Measurements from ENCODE around the gene SGTA. TPM values are rescaled to one million over a fixed set of nuclear protein-coding genes. Genes with fewer than 3 reads are reported as not detected.

SGTA gene
- total and polyA plus RNA-seq, 4 donors = 16.7 to 38.4 (median 21.0) TPM

DNA sequence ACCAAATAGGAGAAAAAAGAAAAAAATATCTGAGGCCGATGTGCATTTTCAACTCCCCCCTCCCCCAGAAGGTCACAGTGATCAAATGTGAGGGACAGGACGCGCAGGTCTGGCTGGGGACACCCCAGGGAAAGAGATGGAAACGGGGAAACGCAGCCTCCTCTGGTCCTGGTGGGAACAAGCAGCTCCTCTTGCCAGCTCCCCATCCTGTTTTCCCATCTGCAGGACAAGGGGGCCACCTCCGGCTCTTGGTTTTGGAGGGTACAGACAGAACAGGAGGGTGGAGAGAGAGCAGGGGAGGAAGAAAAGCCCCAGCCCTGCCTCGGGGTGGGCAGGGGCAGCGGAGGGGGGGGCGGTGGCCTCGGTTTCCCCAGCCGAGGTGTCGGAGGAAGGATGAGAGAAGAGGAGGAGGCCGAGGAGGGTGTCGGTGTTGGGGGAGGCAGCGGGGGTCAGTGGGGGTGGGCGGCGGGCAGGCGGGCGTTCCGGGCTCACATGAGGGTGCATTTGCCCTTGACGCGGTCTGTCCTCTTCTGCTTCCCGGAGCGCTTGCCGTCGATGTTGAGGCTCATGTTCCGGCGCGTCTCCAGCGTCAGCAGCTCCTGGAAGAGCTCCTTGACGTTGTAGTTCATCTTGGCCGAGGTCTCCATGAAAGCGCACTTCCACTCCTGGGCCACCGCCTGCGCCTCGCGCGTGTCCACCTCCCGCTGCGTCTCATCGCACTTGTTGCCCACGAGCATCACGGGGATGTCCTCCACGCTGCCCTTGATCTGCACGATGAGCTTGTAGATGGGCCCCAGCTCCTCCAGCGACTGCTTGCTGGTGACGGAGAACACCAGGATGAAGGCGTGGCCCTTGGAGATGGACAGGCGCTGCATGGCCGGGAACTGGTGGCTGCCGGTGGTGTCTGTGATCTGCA, 66.1 kb downstream of the SGTA start:
- Histone ChIP-seq H3K27ac (ENCODE audit: low read depth in 1 of 2, low read length in 2 of 2) (no peak overlapping the region), H3K9ac (ENCODE audit: low read depth in 1 of 2, low read length in 2 of 2) (no peak overlapping the region), H3K4me1 (ENCODE audit: control insufficient read depth in 4 of 4, insufficient read depth in 4 of 4, low read length in 3 of 4) (peaks cover 0 to 8% (median 5%) of the 10 kb centered on the region in 4 donors), H3K36me3 (ENCODE audit: control insufficient read depth in 4 of 4, insufficient read depth in 3 of 4, low read depth in 1 of 4, low read length in 3 of 4) (no peaks in the 10 kb centered on the region), H3K9me3 (ENCODE audit: control insufficient read depth in 4 of 4, low read length in 3 of 4) (peaks cover 3 to 14% (median 6%) of the 10 kb centered on the region in 4 donors), H3K4me3 (ENCODE audit: low read depth in 1 of 3, low read length in 3 of 3) (no peak overlapping the region), H3K27me3 (ENCODE audit: control insufficient read depth in 4 of 4, insufficient read depth in 4 of 4, low read length in 3 of 4) (peaks cover 0 to 6% (median 1%) of the 10 kb centered on the region in 4 donors)
- no peak for TF ChIP-seq HNF4A (conservative IDR thresholded peaks at IDR 0.05)
- TF ChIP-seq EGR1 (IDR thresholded peaks at IDR 0.05; ENCODE audit: low read depth in 2 of 2) = no peak
- TF ChIP-seq, protein P1, sequence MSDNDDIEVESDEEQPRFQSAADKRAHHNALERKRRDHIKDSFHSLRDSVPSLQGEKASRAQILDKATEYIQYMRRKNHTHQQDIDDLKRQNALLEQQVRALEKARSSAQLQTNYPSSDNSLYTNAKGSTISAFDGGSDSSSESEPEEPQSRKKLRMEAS (IDR thresholded peaks at IDR 0.05) = no peak
- no peak for TF ChIP-seq HNF4G (IDR thresholded peaks at IDR 0.05)
- TF ChIP-seq, protein P2, sequence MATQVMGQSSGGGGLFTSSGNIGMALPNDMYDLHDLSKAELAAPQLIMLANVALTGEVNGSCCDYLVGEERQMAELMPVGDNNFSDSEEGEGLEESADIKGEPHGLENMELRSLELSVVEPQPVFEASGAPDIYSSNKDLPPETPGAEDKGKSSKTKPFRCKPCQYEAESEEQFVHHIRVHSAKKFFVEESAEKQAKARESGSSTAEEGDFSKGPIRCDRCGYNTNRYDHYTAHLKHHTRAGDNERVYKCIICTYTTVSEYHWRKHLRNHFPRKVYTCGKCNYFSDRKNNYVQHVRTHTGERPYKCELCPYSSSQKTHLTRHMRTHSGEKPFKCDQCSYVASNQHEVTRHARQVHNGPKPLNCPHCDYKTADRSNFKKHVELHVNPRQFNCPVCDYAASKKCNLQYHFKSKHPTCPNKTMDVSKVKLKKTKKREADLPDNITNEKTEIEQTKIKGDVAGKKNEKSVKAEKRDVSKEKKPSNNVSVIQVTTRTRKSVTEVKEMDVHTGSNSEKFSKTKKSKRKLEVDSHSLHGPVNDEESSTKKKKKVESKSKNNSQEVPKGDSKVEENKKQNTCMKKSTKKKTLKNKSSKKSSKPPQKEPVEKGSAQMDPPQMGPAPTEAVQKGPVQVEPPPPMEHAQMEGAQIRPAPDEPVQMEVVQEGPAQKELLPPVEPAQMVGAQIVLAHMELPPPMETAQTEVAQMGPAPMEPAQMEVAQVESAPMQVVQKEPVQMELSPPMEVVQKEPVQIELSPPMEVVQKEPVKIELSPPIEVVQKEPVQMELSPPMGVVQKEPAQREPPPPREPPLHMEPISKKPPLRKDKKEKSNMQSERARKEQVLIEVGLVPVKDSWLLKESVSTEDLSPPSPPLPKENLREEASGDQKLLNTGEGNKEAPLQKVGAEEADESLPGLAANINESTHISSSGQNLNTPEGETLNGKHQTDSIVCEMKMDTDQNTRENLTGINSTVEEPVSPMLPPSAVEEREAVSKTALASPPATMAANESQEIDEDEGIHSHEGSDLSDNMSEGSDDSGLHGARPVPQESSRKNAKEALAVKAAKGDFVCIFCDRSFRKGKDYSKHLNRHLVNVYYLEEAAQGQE (IDR thresholded peaks at IDR 0.05) = no peak
- TF ChIP-seq RAD21 (IDR thresholded peaks at IDR 0.05) = no peak
- TF ChIP-seq, protein P3, sequence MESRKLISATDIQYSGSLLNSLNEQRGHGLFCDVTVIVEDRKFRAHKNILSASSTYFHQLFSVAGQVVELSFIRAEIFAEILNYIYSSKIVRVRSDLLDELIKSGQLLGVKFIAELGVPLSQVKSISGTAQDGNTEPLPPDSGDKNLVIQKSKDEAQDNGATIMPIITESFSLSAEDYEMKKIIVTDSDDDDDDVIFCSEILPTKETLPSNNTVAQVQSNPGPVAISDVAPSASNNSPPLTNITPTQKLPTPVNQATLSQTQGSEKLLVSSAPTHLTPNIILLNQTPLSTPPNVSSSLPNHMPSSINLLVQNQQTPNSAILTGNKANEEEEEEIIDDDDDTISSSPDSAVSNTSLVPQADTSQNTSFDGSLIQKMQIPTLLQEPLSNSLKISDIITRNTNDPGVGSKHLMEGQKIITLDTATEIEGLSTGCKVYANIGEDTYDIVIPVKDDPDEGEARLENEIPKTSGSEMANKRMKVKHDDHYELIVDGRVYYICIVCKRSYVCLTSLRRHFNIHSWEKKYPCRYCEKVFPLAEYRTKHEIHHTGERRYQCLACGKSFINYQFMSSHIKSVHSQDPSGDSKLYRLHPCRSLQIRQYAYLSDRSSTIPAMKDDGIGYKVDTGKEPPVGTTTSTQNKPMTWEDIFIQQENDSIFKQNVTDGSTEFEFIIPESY (IDR thresholded peaks at IDR 0.05) = no peak
- TF ChIP-seq GABPA (IDR thresholded peaks at IDR 0.05 in 1 of 2, conservative IDR thresholded peaks at IDR 0.05 in 1 of 2) = no peak
- no peak for TF ChIP-seq CTCF (IDR thresholded peaks at IDR 0.05; ENCODE audit: low read depth, low read length, missing input control)
- TF ChIP-seq RXRA (IDR thresholded peaks at IDR 0.05) = no peak
- TF ChIP-seq FOXA1 (IDR thresholded peaks at IDR 0.05) = no peak
- no peak for TF ChIP-seq ATF3 (IDR thresholded peaks at IDR 0.05)
- TF ChIP-seq JUND (IDR thresholded peaks at IDR 0.05) = no peak
- no peak for TF ChIP-seq TAF1 (conservative IDR thresholded peaks at IDR 0.05)
- WGBS = 87% methylated on average over 51 of the region's 51 CpGs
- DNase-seq (ENCODE audit: low spot score) = no peak
